ENCODE data around the gene P3H3.

The P3H3 gene

GRCh38 chr12:6827982-6828780 is at the start of gene P3H3:
TSS of gene P3H3 (plus strand) at chr12:6828407. CDS start at chr12:6828441, 34 bp downstream.
- peak; percentile 69 for DNase-seq (ENCODE audit: low spot score)

GRCh38 chr12:6778574-6779550 is 49.3 kb upstream of the P3H3 start:
- DNase-seq (ENCODE audit: low spot score), result peak; percentile 98

- no peak for DNase-seq (ENCODE audit: low spot score)
These were observed 48.3 kb upstream of the P3H3 start for GRCh38 chr12:6779708-6780432.

- no peak for DNase-seq (ENCODE audit: low spot score)
These were observed 47.6 kb upstream of the P3H3 start for GRCh38 chr12:6780573-6780972.

- no peak for DNase-seq (ENCODE audit: low spot score)
These were observed 46.1 kb upstream of the P3H3 start for GRCh38 chr12:6782119-6782518.

GRCh38 chr12:6782850-6783566 is 45.2 kb upstream of the P3H3 start:
- DNase-seq (ENCODE audit: low spot score), result no peak

GRCh38 chr12:6783828-6784227 is 44.4 kb upstream of the P3H3 start:
- no peak for DNase-seq (ENCODE audit: low spot score)

GRCh38 chr12:6784296-6784695 is 43.9 kb upstream of the P3H3 start:
- DNase-seq (ENCODE audit: low spot score), result no peak

GRCh38 chr12:6784761-6785160 is 43.4 kb upstream of the P3H3 start:
- no peak for DNase-seq (ENCODE audit: low spot score)

GRCh38 chr12:6786416-6787094 is 41.7 kb upstream of the P3H3 start:
- no peak for DNase-seq (ENCODE audit: low spot score)

- DNase-seq (ENCODE audit: low spot score), result no peak
These were observed 40.9 kb upstream of the P3H3 start for GRCh38 chr12:6787309-6787708.

GRCh38 chr12:6788972-6789924 is 39.0 kb upstream of the P3H3 start, which contains the start of gene CD4:
TSS of gene CD4 (plus strand) at chr12:6789528. CDS start at chr12:6800139, 10,611 bp downstream.
- no peak for DNase-seq (ENCODE audit: low spot score)

- DNase-seq (ENCODE audit: low spot score), result no peak
These were observed 37.6 kb upstream of the P3H3 start for GRCh38 chr12:6790496-6791150.

GRCh38 chr12:6791931-6792520 is 36.2 kb upstream of the P3H3 start:
- no peak for DNase-seq (ENCODE audit: low spot score)

- DNase-seq (ENCODE audit: low spot score), result no peak
These were observed 35.5 kb upstream of the P3H3 start for GRCh38 chr12:6792522-6793201.

- no peak for DNase-seq (ENCODE audit: low spot score)
These were observed 33.1 kb upstream of the P3H3 start for GRCh38 chr12:6795088-6795487.

GRCh38 chr12:6796576-6796975 is 31.6 kb upstream of the P3H3 start:
- no peak for DNase-seq (ENCODE audit: low spot score)

GRCh38 chr12:6799147-6799546 is 29.1 kb upstream of the P3H3 start:
- DNase-seq (ENCODE audit: low spot score), result no peak
